HEK293 (cell line): Measurements from ENCODE around the gene TRIM40.

ENCODE experiments used
- CTCF ChIA-PET: fragments of 350-600 bp; formaldehyde crosslinking; extraction: SDS; loops from one replicate; lab custom pipeline; 2021; ENCODE audit warnings: antibody characterized with exemption; lab: Yijun Ruan, JAX
- POLR2A ChIA-PET: fragments of 300-600 bp; formaldehyde crosslinking; extraction: SDS; loops from one replicate; lab custom pipeline; 2020; ENCODE audit warnings: antibody characterized with exemption, inconsistent platforms; lab: Yijun Ruan, JAX
- H3K27ac ChIP-seq: fragments of 200-500 bp; sonication (Bioruptor generic); 2 replicates; pipeline ENCODE4 v1.5.1; 2014; ENCODE audit warnings: low read depth, low read length, control low read depth, inconsistent platforms; ENCODE audit errors: extremely low read depth
- H3K36me3 ChIP-seq, 2 experiments: fragments of 200-500 bp in 1 of 2; sonication (Bioruptor generic) in 1 of 2; 1 replicate in 1 of 2; 2 replicates in 1 of 2; pipeline ENCODE4 v1.5.1; 2014 to 2017; ENCODE audit warnings: inconsistent platforms in 2 of 2, low read length in 2 of 2; ENCODE audit not compliant: control insufficient read depth in 2 of 2, insufficient read depth in 1 of 2
- H3K4me1 ChIP-seq: fragments of 200-500 bp; sonication (Bioruptor generic); 2 replicates; pipeline ENCODE4 v1.5.1; 2014; ENCODE audit warnings: mild to moderate bottlenecking, low read length, inconsistent platforms; ENCODE audit not compliant: control insufficient read depth, insufficient read depth
- H3K4me3 ChIP-seq: 2 replicates; pipeline ENCODE4 v1.5.1; 2011; ENCODE audit warnings: low read depth, mild to moderate bottlenecking, control low read depth, low read length, moderate library complexity
- H3K9me3 ChIP-seq: fragments of 200-500 bp; sonication (Bioruptor generic); 2 replicates; pipeline ENCODE4 v1.5.1; 2014; ENCODE audit warnings: low read depth, low read length, inconsistent platforms; ENCODE audit not compliant: control insufficient read depth, insufficient read depth
- BCL6B ChIP-seq: fragments of 450-650 bp; formaldehyde crosslinking; IDR thresholded peaks from 2 replicates; pipeline ENCODE4 v1.5.1; 2017; ENCODE audit warnings: missing biosample characterization, missing genetic modification characterization
- MZF1 ChIP-seq: fragments of 450-650 bp; formaldehyde crosslinking; IDR thresholded peaks from 2 replicates; pipeline ENCODE4 v1.5.1; 2017; ENCODE audit warnings: missing biosample characterization, missing genetic modification characterization, borderline replicate concordance
- OVOL3 ChIP-seq: fragments of 450-650 bp; formaldehyde crosslinking; IDR thresholded peaks from 2 replicates; pipeline ENCODE4 v1.5.1; 2016; ENCODE audit warnings: missing biosample characterization, missing genetic modification characterization
- PRDM10 ChIP-seq: fragments of 450-650 bp; formaldehyde crosslinking; IDR thresholded peaks from 2 replicates; pipeline ENCODE4 v1.5.1; 2016; ENCODE audit warnings: missing biosample characterization, missing genetic modification characterization
- SP7 ChIP-seq: fragments of 450-650 bp; formaldehyde crosslinking; IDR thresholded peaks from 2 replicates; pipeline ENCODE4 v1.5.1; 2016; ENCODE audit warnings: missing biosample characterization, missing genetic modification characterization
- YY1 ChIP-seq: fragments of 450-650 bp; formaldehyde crosslinking; IDR thresholded peaks from 2 replicates; pipeline ENCODE4 v1.5.1; 2018; ENCODE audit warnings: missing biosample characterization, missing genetic modification characterization
- ZBTB17 ChIP-seq: fragments of 450-650 bp; formaldehyde crosslinking; IDR thresholded peaks from 2 replicates; pipeline ENCODE4 v1.5.1; 2016; ENCODE audit warnings: missing biosample characterization, missing genetic modification characterization
- ZFP3 ChIP-seq: fragments of 450-650 bp; formaldehyde crosslinking; IDR thresholded peaks from 2 replicates; pipeline ENCODE4 v1.5.1; 2016; ENCODE audit warnings: low read depth, missing biosample characterization, missing genetic modification characterization
- ZNF157 ChIP-seq: fragments of 450-650 bp; formaldehyde crosslinking; IDR thresholded peaks from 2 replicates; pipeline ENCODE4 v1.5.1; 2016; ENCODE audit warnings: missing biosample characterization, missing genetic modification characterization
- ZNF175 ChIP-seq: fragments of 450-650 bp; formaldehyde crosslinking; IDR thresholded peaks from 2 replicates; pipeline ENCODE4 v1.5.1; 2016; ENCODE audit warnings: missing biosample characterization, missing genetic modification characterization
- ZNF37A ChIP-seq: fragments of 450-650 bp; IDR thresholded peaks from 2 replicates; pipeline ENCODE4 v1.5.1; 2018; ENCODE audit warnings: missing biosample characterization, missing genetic modification characterization
- ZNF513 ChIP-seq: fragments of 450-650 bp; IDR thresholded peaks from 2 replicates; pipeline ENCODE4 v1.5.1; 2018; ENCODE audit warnings: missing biosample characterization, missing genetic modification characterization
- ZNF664 ChIP-seq: fragments of 450-650 bp; formaldehyde crosslinking; IDR thresholded peaks from 2 replicates; pipeline ENCODE4 v1.5.1; 2016; ENCODE audit warnings: missing biosample characterization, missing genetic modification characterization
- ZNF747 ChIP-seq: fragments of 450-650 bp; formaldehyde crosslinking; IDR thresholded peaks from 2 replicates; pipeline ENCODE4 v1.5.1; 2016; ENCODE audit warnings: missing biosample characterization, missing genetic modification characterization
- ZNF791 ChIP-seq: fragments of 450-650 bp; formaldehyde crosslinking; IDR thresholded peaks from 2 replicates; pipeline ENCODE4 v1.5.1; 2016; ENCODE audit warnings: missing biosample characterization, missing genetic modification characterization
- TF ChIP-seq, protein P1 (sequence below): fragments of 450-650 bp; formaldehyde crosslinking; IDR thresholded peaks from 2 replicates; pipeline ENCODE4 v1.5.1; 2017; ENCODE audit warnings: missing biosample characterization, missing genetic modification characterization
- TF ChIP-seq, protein P2 (sequence below): fragments of 450-650 bp; formaldehyde crosslinking; IDR thresholded peaks from 2 replicates; pipeline ENCODE4 v1.5.1; 2016; ENCODE audit warnings: missing biosample characterization, missing genetic modification characterization
- TF ChIP-seq, protein P3 (sequence below): fragments of 450-650 bp; formaldehyde crosslinking; IDR thresholded peaks from 2 replicates; pipeline ENCODE4 v1.5.1; 2016; ENCODE audit warnings: missing biosample characterization, missing genetic modification characterization

TRIM40 gene

GRCh38 chr6:30154709-30155519 is 19.0 kb downstream of the TRIM40 start (continued):
- no peak for TF ChIP-seq BCL6B (tag by site-specific recombination)
- no peak for TF ChIP-seq ZNF37A (tag by site-specific recombination)
- peak; percentile 77; the same call in 1 of the 2 replicates for TF ChIP-seq OVOL3 (tag by site-specific recombination)
- TF ChIP-seq PRDM10 (tag by site-specific recombination): peak; percentile 92
- TF ChIP-seq ZNF175 (tag by site-specific recombination): no peak
- TF ChIP-seq ZBTB17 (tag by site-specific recombination): peak; percentile 87
- no peak for TF ChIP-seq ZNF747 (tag by site-specific recombination)

GRCh38 chr6:30155520-30156261 is 19.8 kb downstream of the TRIM40 start:
- Histone ChIP-seq H3K36me3 (no peaks in the 10 kb centered on the region), H3K9me3 (no peaks in the 10 kb centered on the region), H3K27ac (no peak overlapping the region; the same call in 1 of the 2 replicates), H3K4me3 (no peak overlapping the region), H3K4me1 (peaks cover 27% of the 10 kb centered on the region)
- ChIA-PET CTCF (interaction anchor here (0.6 to 6.3 kb wide), 5 partner anchors 17 to 89 kb away, joined by 3 to 80 read pairs (median 5); partner anchors contain the start of gene PPP1R11), POLR2A (interaction anchor here (0.7 kb wide), 1 partner anchor 52 kb away, joined by 4 read pairs; no protein-coding TSS in a partner anchor)
- TF ChIP-seq ZNF664 (peak; percentile 99), ZNF513 (tag by site-specific recombination) (no peak)
- TF ChIP-seq, protein P1, sequence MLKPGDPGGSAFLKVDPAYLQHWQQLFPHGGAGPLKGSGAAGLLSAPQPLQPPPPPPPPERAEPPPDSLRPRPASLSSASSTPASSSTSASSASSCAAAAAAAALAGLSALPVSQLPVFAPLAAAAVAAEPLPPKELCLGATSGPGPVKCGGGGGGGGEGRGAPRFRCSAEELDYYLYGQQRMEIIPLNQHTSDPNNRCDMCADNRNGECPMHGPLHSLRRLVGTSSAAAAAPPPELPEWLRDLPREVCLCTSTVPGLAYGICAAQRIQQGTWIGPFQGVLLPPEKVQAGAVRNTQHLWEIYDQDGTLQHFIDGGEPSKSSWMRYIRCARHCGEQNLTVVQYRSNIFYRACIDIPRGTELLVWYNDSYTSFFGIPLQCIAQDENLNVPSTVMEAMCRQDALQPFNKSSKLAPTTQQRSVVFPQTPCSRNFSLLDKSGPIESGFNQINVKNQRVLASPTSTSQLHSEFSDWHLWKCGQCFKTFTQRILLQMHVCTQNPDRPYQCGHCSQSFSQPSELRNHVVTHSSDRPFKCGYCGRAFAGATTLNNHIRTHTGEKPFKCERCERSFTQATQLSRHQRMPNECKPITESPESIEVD: peak; percentile 78; the same call in 1 of the 2 replicates

DNA sequence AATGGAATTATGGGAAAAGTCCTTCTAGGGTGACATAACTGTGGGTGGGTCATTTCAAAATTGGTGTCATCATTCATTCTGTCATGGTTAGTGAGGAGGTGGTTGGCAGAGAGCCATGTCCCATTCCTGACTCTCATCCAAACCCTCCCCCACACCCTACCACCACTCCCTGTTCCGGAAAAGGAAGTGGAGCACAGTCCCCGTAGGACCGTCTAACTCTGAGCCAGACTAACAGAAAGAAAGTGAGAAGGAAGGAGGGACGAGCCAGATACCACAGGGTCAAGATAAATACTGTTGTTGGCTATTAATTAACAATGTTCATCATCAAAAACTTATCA is 20.3 kb downstream of the TRIM40 start:
- Histone ChIP-seq H3K9me3 (no peaks in the 10 kb centered on the region), H3K4me3 (no peak overlapping the region), H3K4me1 (peaks cover 27% of the 10 kb centered on the region), H3K36me3 (no peaks in the 10 kb centered on the region), H3K27ac (no peak overlapping the region)
- ChIA-PET POLR2A (no interaction called here), CTCF (interaction anchor here (1.4 to 6.3 kb wide), 4 partner anchors 18 to 52 kb away, joined by 3 to 80 read pairs (median 15); no protein-coding TSS in a partner anchor)
- TF ChIP-seq MZF1 (tag by site-specific recombination): peak; percentile 62
- TF ChIP-seq, protein P2, sequence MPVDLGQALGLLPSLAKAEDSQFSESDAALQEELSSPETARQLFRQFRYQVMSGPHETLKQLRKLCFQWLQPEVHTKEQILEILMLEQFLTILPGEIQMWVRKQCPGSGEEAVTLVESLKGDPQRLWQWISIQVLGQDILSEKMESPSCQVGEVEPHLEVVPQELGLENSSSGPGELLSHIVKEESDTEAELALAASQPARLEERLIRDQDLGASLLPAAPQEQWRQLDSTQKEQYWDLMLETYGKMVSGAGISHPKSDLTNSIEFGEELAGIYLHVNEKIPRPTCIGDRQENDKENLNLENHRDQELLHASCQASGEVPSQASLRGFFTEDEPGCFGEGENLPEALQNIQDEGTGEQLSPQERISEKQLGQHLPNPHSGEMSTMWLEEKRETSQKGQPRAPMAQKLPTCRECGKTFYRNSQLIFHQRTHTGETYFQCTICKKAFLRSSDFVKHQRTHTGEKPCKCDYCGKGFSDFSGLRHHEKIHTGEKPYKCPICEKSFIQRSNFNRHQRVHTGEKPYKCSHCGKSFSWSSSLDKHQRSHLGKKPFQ (tag by site-specific recombination): no peak
- TF ChIP-seq YY1: no peak
- TF ChIP-seq ZNF791: no peak
- no peak for TF ChIP-seq ZNF157 (tag by site-specific recombination)
- peak; percentile 91 for TF ChIP-seq SP7 (tag by site-specific recombination)
- TF ChIP-seq ZFP3 (tag by site-specific recombination): no peak
- TF ChIP-seq, protein P3, sequence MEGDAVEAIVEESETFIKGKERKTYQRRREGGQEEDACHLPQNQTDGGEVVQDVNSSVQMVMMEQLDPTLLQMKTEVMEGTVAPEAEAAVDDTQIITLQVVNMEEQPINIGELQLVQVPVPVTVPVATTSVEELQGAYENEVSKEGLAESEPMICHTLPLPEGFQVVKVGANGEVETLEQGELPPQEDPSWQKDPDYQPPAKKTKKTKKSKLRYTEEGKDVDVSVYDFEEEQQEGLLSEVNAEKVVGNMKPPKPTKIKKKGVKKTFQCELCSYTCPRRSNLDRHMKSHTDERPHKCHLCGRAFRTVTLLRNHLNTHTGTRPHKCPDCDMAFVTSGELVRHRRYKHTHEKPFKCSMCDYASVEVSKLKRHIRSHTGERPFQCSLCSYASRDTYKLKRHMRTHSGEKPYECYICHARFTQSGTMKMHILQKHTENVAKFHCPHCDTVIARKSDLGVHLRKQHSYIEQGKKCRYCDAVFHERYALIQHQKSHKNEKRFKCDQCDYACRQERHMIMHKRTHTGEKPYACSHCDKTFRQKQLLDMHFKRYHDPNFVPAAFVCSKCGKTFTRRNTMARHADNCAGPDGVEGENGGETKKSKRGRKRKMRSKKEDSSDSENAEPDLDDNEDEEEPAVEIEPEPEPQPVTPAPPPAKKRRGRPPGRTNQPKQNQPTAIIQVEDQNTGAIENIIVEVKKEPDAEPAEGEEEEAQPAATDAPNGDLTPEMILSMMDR (tag by site-specific recombination): no peak
